ENCODE results near the gene RHBDL1. TPM values are rescaled to one million over a fixed set of nuclear protein-coding genes. Genes with fewer than 3 reads are reported as not detected.

Gene RHBDL1
- total RNA-seq, 4 donors from 2014 or later = 1.1 to 1.5 (median 1.3) TPM; not detected in 1

- H3K27me3 ChIP-seq = peaks cover 6% of the 10 kb centered on the region
- no peak overlapping the region for H3K27ac ChIP-seq
- WGBS, 2 donors (ENCODE audit: low coverage in 1 of 2) = 92% methylated on average over 2 of the region's 29 CpGs; no CpG with 5 or more reads in 1 of the 2 donors
- no peak for ATAC-seq
- no peaks in the 10 kb centered on the region for H3K9me3 ChIP-seq
- TF ChIP-seq POLR2A (IDR thresholded peaks at IDR 0.05) (no peak), POLR2AphosphoS5 (IDR thresholded peaks at IDR 0.05) (no peak), EP300 (IDR thresholded peaks at IDR 0.05) (no peak)
- TF ChIP-seq, protein P1, sequence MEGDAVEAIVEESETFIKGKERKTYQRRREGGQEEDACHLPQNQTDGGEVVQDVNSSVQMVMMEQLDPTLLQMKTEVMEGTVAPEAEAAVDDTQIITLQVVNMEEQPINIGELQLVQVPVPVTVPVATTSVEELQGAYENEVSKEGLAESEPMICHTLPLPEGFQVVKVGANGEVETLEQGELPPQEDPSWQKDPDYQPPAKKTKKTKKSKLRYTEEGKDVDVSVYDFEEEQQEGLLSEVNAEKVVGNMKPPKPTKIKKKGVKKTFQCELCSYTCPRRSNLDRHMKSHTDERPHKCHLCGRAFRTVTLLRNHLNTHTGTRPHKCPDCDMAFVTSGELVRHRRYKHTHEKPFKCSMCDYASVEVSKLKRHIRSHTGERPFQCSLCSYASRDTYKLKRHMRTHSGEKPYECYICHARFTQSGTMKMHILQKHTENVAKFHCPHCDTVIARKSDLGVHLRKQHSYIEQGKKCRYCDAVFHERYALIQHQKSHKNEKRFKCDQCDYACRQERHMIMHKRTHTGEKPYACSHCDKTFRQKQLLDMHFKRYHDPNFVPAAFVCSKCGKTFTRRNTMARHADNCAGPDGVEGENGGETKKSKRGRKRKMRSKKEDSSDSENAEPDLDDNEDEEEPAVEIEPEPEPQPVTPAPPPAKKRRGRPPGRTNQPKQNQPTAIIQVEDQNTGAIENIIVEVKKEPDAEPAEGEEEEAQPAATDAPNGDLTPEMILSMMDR (IDR thresholded peaks at IDR 0.05) = no peak
- no peak overlapping the region for H3K4me3 ChIP-seq
- H3K4me1 ChIP-seq = peaks cover 0 to 62% (median 28%) of the 10 kb centered on the region in 3 donors
- H3K36me3 ChIP-seq = peaks cover 0 to 7% of the 10 kb centered on the region in 2 donors
Measured at GRCh38 chr16:716768-717325, 41.4 kb downstream of the RHBDL1 start.

GRCh38 chr16:717450-718245 is 42.2 kb downstream of the RHBDL1 start:
- peaks cover 0 to 68% (median 32%) of the 10 kb centered on the region in 3 donors for H3K4me1 ChIP-seq

GRCh38 chr16:718389-718788 is 42.9 kb downstream of the RHBDL1 start:
- H3K4me3 ChIP-seq = no peak overlapping the region
- peaks cover 0 to 68% (median 32%) of the 10 kb centered on the region in 3 donors for H3K4me1 ChIP-seq
- H3K9me3 ChIP-seq = no peaks in the 10 kb centered on the region
- ATAC-seq = no peak
- TF ChIP-seq, protein P1 (IDR thresholded peaks at IDR 0.05) = no peak
- TF ChIP-seq POLR2AphosphoS5 (IDR thresholded peaks at IDR 0.05) (no peak), EP300 (IDR thresholded peaks at IDR 0.05) (no peak), POLR2A (IDR thresholded peaks at IDR 0.05) (no peak)
- 92% methylated on average over 2 of the region's 9 CpGs; no CpG with 5 or more reads in 1 of the 2 donors for WGBS, 2 donors (ENCODE audit: low coverage in 1 of 2)
- H3K27me3 ChIP-seq = no peaks in the 10 kb centered on the region
- H3K36me3 ChIP-seq = peaks cover 0 to 15% of the 10 kb centered on the region in 2 donors
- H3K27ac ChIP-seq = no peak overlapping the region

More at GRCh38 chr16:717450-718245, 42.2 kb downstream of the RHBDL1 start:
- TF ChIP-seq POLR2A (IDR thresholded peaks at IDR 0.05) = no peak
- TF ChIP-seq EP300 (IDR thresholded peaks at IDR 0.05) = no peak
- TF ChIP-seq, protein P1 (IDR thresholded peaks at IDR 0.05) = no peak
- TF ChIP-seq POLR2AphosphoS5 (IDR thresholded peaks at IDR 0.05) = no peak
- H3K9me3 ChIP-seq = no peaks in the 10 kb centered on the region
- WGBS, 2 donors (ENCODE audit: low coverage in 1 of 2) = no CpG with 5 or more reads among the region's 32 CpGs
- no peak for ATAC-seq
- peak overlapping the region in 1 of 4 donors; percentile 24 for H3K27ac ChIP-seq
- H3K36me3 ChIP-seq = peaks cover 0 to 13% of the 10 kb centered on the region in 2 donors
- no peaks in the 10 kb centered on the region for H3K27me3 ChIP-seq
- no peak overlapping the region for H3K4me3 ChIP-seq

GRCh38 chr16:718922-719321 is 43.5 kb downstream of the RHBDL1 start:
- no peak overlapping the region for H3K4me3 ChIP-seq
- H3K9me3 ChIP-seq = no peaks in the 10 kb centered on the region
- H3K27me3 ChIP-seq = no peaks in the 10 kb centered on the region
- H3K36me3 ChIP-seq = peaks cover 0 to 15% of the 10 kb centered on the region in 2 donors
- peaks cover 0 to 68% (median 32%) of the 10 kb centered on the region in 3 donors for H3K4me1 ChIP-seq
- TF ChIP-seq POLR2A (IDR thresholded peaks at IDR 0.05) (no peak), POLR2AphosphoS5 (IDR thresholded peaks at IDR 0.05) (no peak), EP300 (IDR thresholded peaks at IDR 0.05) (no peak)
- TF ChIP-seq, protein P1 (IDR thresholded peaks at IDR 0.05) = no peak
- 73 to 87% methylated on average over 2 to 4 of the region's 6 CpGs for WGBS, 2 donors (ENCODE audit: low coverage in 1 of 2)
- no peak overlapping the region for H3K27ac ChIP-seq
- ATAC-seq = no peak
